GM23338 (cell line): Measurements from ENCODE around the gene IL18BP. TPM values are rescaled to one million over a fixed set of nuclear protein-coding genes. Genes with fewer than 3 reads are reported as not detected.

Experiments
- ATAC-seq: fragments of 200-7000 bp; cut with Tn5 transposase; 3 replicates; pipeline ENCODE4 v1.9.1; 2020
- DNase-seq: peaks from one replicate; pipeline ENCODE4 v3.0.0-alpha.2; 2015; ENCODE audit warnings: low spot score
- H2AFZ ChIP-seq: fragments of 200-600 bp; sonication (generic); 2 replicates; pipeline ENCODE4 v1.8.0; 2016; ENCODE audit warnings: antibody characterized with exemption, mild to moderate bottlenecking, moderate library complexity
- H3F3A ChIP-seq: fragments of 200-600 bp; sonication (generic); replicated peaks from 2 replicates; pipeline ENCODE4 v1.8.0; 2017; ENCODE audit warnings: antibody characterized with exemption, mixed run types, low read depth
- H3K27ac ChIP-seq: fragments of 200-600 bp; sonication (generic); 2 replicates; pipeline ENCODE4 v1.6.1; 2016; ENCODE audit warnings: low read depth
- H3K27me3 ChIP-seq: fragments of 200-600 bp; sonication (generic); 2 replicates; pipeline ENCODE4 v1.8.0; 2016; ENCODE audit warnings: mild to moderate bottlenecking, mixed run types, moderate library complexity; ENCODE audit not compliant: insufficient read depth
- H3K36me3 ChIP-seq: fragments of 200-600 bp; sonication (generic); 2 replicates; pipeline ENCODE4 v1.8.0; 2016; ENCODE audit warnings: mild to moderate bottlenecking; ENCODE audit not compliant: insufficient read depth
- H3K4me1 ChIP-seq: fragments of 200-600 bp; sonication (generic); 2 replicates; pipeline ENCODE4 v1.8.0; 2016; ENCODE audit warnings: mild to moderate bottlenecking, moderate library complexity; ENCODE audit not compliant: insufficient read depth
- H3K4me2 ChIP-seq: fragments of 200-600 bp; sonication (generic); 2 replicates; pipeline ENCODE4 v1.7.1; 2017; ENCODE audit warnings: mixed run types
- H3K4me3 ChIP-seq: fragments of 200-600 bp; sonication (generic); 2 replicates; pipeline ENCODE4 v1.6.1; 2016; ENCODE audit warnings: mixed run types
- H3K79me2 ChIP-seq: fragments of 200-600 bp; sonication (generic); replicated peaks from 2 replicates; pipeline ENCODE4 v1.8.0; 2017; ENCODE audit warnings: mild to moderate bottlenecking; ENCODE audit not compliant: insufficient read depth
- H3K9me2 ChIP-seq: fragments of 200-600 bp; sonication (generic); 2 replicates; pipeline ENCODE4 v1.8.0; 2017; ENCODE audit not compliant: insufficient read depth
- H4K20me1 ChIP-seq: fragments of 200-600 bp; sonication (generic); replicated peaks from 2 replicates; pipeline ENCODE4 v1.8.0; 2017; ENCODE audit warnings: mild to moderate bottlenecking; ENCODE audit not compliant: insufficient read depth
- H3K27ac Mint-ChIP-seq: 2 replicates; pipeline ENCODE4 v1.8.0; 2020; ENCODE audit warnings: inconsistent platforms, mild to moderate bottlenecking, moderate library complexity, mixed read lengths
- H3K27me3 Mint-ChIP-seq: 3 replicates; pipeline ENCODE4 v1.8.0; 2022; ENCODE audit warnings: low read depth, mild to moderate bottlenecking, moderate library complexity, mixed read lengths, inconsistent platforms; ENCODE audit not compliant: insufficient read depth, poor library complexity
- H3K36me3 Mint-ChIP-seq: 3 replicates; pipeline ENCODE4 v1.8.0; 2021; ENCODE audit warnings: low read depth, mild to moderate bottlenecking, inconsistent platforms, moderate library complexity, mixed read lengths
- H3K4me1 Mint-ChIP-seq: 3 replicates; pipeline ENCODE4 v1.8.0; 2020; ENCODE audit warnings: mild to moderate bottlenecking, inconsistent platforms, mixed read lengths
- H3K4me3 Mint-ChIP-seq: 3 replicates; pipeline ENCODE4 v1.8.0; 2021; ENCODE audit warnings: moderate library complexity, mild to moderate bottlenecking, inconsistent platforms, mixed read lengths
- H3K9me3 Mint-ChIP-seq: 3 replicates; pipeline ENCODE4 v1.8.0; 2020; ENCODE audit warnings: moderate library complexity, mild to moderate bottlenecking, inconsistent platforms, mixed read lengths
- CREB1 ChIP-seq: fragments of 250-450 bp; sonication (Bioruptor Pico); IDR thresholded peaks from 2 replicates; pipeline ENCODE4 v1.5.0; 2020; ENCODE audit warnings: low read depth, mild to moderate bottlenecking, moderate library complexity
- EZH2 ChIP-seq: fragments of 200-600 bp; sonication (generic); IDR thresholded peaks from one replicate; pipeline ENCODE4 v1.8.0; 2017; ENCODE audit warnings: antibody characterized with exemption, mild to moderate bottlenecking, low read depth; ENCODE audit not compliant: unreplicated experiment
- EZH2phosphoT487 ChIP-seq: fragments of 200-600 bp; sonication (generic); IDR thresholded peaks from one replicate; pipeline ENCODE4 v1.8.1; 2018; ENCODE audit warnings: antibody characterized with exemption; ENCODE audit not compliant: unreplicated experiment
- JUNB ChIP-seq: IDR thresholded peaks from one replicate; pipeline ENCODE4 v1.6.1; 2016; ENCODE audit warnings: antibody characterized with exemption; ENCODE audit not compliant: unreplicated experiment
- NANOG ChIP-seq: IDR thresholded peaks from 2 replicates; pipeline ENCODE4 v1.6.1; 2016; ENCODE audit warnings: antibody characterized with exemption, borderline replicate concordance
- POLR2AphosphoS5 ChIP-seq: IDR thresholded peaks from 2 replicates; pipeline ENCODE4 v1.6.1; 2016; ENCODE audit warnings: antibody characterized with exemption, low read depth
- STAT1 ChIP-seq: IDR thresholded peaks from one replicate; pipeline ENCODE4 v1.6.1; 2016; ENCODE audit warnings: antibody characterized with exemption; ENCODE audit not compliant: unreplicated experiment
- ZNF114 ChIP-seq: fragments of 250-450 bp; sonication (Bioruptor Pico); IDR thresholded peaks from 2 replicates; pipeline ENCODE4 v1.5.0; 2020; ENCODE audit warnings: mild to moderate bottlenecking, moderate library complexity
- ZNF331 ChIP-seq: fragments of 250-450 bp; sonication (Bioruptor Pico); IDR thresholded peaks from 2 replicates; pipeline ENCODE4 v1.5.0; 2020; ENCODE audit warnings: low read depth, mild to moderate bottlenecking, moderate library complexity
- polyA plus RNA-seq: library from polyadenylated mRNA; unstranded; fragments of >200 nt; fragmentation: Nextera tagmentation; extraction: Ambion mirVana; gene quantifications from 2 replicates; pipeline ENCODE4 v1.2.1, GENCODE V29; 2016
- total RNA-seq: library from RNA; depleted of rRNA; stranded (reverse); fragments of >200 nt; shearing (Covaris generic); gene quantifications from 2 replicates; pipeline ENCODE4 v1.2.3, GENCODE V29; 2014
- TF ChIP-seq, protein P1 (sequence below): fragments of 250-450 bp; sonication (Bioruptor Pico); IDR thresholded peaks from 2 replicates; pipeline ENCODE4 v1.5.0; 2020; ENCODE audit warnings: mild to moderate bottlenecking, moderate library complexity
- TF ChIP-seq, protein P2 (sequence below), 2 experiments: fragments of 200-600 bp in 1 of 2; sonication (generic) in 1 of 2; conservative IDR thresholded peaks; 2 replicates each; pipeline versions ENCODE4 v1.5.1 to v1.6.1; 2016 to 2017; ENCODE audit warnings: antibody characterized with exemption in 2 of 2, low read depth in 2 of 2, mild to moderate bottlenecking in 2 of 2, moderate library complexity in 1 of 2
- TF ChIP-seq, protein P3 (sequence below): IDR thresholded peaks from one replicate; pipeline ENCODE4 v1.6.1; 2018; ENCODE audit warnings: antibody characterized with exemption; ENCODE audit not compliant: unreplicated experiment
- TF ChIP-seq, protein P4 (sequence below): IDR thresholded peaks from 2 replicates; pipeline ENCODE4 v1.6.1; 2016; ENCODE audit warnings: antibody characterized with exemption

The IL18BP gene
- total and polyA plus RNA-seq, 2 experiments from 2014 or later: 3.8 to 11.2 TPM

DNA sequence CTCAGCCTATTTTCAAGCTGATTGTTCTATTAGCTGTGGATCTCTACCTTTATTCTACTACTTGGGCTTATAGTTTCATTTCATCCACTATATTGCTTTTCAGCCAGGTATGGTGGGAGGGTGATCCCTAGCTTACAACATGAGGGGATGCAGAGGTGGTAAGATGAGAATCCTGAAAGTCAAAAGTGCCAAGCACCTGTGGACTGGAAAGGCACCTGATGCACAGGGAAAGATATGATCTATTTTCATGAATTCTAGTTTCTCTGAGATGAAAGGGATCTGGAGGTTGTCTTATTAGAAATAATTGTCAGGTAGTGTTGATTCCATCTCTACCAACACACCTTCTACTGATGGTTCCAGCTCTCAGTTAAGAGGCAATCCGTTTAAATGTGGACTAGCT, 21.6 kb upstream of the IL18BP start:
- no peak overlapping the region for H3K4me2 ChIP-seq
- TF ChIP-seq, protein P1, sequence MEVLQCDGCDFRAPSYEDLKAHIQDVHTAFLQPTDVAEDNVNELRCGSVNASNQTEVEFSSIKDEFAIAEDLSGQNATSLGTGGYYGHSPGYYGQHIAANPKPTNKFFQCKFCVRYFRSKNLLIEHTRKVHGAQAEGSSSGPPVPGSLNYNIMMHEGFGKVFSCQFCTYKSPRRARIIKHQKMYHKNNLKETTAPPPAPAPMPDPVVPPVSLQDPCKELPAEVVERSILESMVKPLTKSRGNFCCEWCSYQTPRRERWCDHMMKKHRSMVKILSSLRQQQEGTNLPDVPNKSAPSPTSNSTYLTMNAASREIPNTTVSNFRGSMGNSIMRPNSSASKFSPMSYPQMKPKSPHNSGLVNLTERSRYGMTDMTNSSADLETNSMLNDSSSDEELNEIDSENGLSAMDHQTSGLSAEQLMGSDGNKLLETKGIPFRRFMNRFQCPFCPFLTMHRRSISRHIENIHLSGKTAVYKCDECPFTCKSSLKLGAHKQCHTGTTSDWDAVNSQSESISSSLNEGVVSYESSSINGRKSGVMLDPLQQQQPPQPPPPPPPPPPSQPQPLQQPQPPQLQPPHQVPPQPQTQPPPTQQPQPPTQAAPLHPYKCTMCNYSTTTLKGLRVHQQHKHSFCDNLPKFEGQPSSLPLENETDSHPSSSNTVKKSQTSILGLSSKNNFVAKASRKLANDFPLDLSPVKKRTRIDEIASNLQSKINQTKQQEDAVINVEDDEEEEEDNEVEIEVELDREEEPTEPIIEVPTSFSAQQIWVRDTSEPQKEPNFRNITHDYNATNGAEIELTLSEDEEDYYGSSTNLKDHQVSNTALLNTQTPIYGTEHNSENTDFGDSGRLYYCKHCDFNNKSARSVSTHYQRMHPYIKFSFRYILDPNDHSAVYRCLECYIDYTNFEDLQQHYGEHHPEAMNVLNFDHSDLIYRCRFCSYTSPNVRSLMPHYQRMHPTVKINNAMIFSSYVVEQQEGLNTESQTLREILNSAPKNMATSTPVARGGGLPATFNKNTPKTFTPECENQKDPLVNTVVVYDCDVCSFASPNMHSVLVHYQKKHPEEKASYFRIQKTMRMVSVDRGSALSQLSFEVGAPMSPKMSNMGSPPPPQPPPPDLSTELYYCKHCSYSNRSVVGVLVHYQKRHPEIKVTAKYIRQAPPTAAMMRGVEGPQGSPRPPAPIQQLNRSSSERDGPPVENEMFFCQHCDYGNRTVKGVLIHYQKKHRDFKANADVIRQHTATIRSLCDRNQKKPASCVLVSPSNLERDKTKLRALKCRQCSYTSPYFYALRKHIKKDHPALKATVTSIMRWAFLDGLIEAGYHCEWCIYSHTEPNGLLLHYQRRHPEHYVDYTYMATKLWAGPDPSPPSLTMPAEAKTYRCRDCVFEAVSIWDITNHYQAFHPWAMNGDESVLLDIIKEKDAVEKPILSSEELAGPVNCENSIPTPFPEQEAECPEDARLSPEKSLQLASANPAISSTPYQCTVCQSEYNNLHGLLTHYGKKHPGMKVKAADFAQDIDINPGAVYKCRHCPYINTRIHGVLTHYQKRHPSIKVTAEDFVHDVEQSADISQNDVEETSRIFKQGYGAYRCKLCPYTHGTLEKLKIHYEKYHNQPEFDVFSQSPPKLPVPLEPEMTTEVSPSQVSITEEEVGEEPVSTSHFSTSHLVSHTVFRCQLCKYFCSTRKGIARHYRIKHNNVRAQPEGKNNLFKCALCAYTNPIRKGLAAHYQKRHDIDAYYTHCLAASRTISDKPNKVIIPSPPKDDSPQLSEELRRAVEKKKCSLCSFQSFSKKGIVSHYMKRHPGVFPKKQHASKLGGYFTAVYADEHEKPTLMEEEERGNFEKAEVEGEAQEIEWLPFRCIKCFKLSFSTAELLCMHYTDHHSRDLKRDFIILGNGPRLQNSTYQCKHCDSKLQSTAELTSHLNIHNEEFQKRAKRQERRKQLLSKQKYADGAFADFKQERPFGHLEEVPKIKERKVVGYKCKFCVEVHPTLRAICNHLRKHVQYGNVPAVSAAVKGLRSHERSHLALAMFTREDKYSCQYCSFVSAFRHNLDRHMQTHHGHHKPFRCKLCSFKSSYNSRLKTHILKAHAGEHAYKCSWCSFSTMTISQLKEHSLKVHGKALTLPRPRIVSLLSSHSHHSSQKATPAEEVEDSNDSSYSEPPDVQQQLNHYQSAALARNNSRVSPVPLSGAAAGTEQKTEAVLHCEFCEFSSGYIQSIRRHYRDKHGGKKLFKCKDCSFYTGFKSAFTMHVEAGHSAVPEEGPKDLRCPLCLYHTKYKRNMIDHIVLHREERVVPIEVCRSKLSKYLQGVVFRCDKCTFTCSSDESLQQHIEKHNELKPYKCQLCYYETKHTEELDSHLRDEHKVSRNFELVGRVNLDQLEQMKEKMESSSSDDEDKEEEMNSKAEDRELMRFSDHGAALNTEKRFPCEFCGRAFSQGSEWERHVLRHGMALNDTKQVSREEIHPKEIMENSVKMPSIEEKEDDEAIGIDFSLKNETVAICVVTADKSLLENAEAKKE (CRISPR knock-in tag): no peak
- TF ChIP-seq JUNB: no peak
- TF ChIP-seq POLR2AphosphoS5: no peak
- TF ChIP-seq, protein P2, sequence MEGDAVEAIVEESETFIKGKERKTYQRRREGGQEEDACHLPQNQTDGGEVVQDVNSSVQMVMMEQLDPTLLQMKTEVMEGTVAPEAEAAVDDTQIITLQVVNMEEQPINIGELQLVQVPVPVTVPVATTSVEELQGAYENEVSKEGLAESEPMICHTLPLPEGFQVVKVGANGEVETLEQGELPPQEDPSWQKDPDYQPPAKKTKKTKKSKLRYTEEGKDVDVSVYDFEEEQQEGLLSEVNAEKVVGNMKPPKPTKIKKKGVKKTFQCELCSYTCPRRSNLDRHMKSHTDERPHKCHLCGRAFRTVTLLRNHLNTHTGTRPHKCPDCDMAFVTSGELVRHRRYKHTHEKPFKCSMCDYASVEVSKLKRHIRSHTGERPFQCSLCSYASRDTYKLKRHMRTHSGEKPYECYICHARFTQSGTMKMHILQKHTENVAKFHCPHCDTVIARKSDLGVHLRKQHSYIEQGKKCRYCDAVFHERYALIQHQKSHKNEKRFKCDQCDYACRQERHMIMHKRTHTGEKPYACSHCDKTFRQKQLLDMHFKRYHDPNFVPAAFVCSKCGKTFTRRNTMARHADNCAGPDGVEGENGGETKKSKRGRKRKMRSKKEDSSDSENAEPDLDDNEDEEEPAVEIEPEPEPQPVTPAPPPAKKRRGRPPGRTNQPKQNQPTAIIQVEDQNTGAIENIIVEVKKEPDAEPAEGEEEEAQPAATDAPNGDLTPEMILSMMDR (conservative IDR thresholded peaks at IDR 0.05; ENCODE audit: low read depth in 2 of 2): no peak
- no peak for TF ChIP-seq EZH2
- TF ChIP-seq NANOG: no peak
- TF ChIP-seq, protein P3, sequence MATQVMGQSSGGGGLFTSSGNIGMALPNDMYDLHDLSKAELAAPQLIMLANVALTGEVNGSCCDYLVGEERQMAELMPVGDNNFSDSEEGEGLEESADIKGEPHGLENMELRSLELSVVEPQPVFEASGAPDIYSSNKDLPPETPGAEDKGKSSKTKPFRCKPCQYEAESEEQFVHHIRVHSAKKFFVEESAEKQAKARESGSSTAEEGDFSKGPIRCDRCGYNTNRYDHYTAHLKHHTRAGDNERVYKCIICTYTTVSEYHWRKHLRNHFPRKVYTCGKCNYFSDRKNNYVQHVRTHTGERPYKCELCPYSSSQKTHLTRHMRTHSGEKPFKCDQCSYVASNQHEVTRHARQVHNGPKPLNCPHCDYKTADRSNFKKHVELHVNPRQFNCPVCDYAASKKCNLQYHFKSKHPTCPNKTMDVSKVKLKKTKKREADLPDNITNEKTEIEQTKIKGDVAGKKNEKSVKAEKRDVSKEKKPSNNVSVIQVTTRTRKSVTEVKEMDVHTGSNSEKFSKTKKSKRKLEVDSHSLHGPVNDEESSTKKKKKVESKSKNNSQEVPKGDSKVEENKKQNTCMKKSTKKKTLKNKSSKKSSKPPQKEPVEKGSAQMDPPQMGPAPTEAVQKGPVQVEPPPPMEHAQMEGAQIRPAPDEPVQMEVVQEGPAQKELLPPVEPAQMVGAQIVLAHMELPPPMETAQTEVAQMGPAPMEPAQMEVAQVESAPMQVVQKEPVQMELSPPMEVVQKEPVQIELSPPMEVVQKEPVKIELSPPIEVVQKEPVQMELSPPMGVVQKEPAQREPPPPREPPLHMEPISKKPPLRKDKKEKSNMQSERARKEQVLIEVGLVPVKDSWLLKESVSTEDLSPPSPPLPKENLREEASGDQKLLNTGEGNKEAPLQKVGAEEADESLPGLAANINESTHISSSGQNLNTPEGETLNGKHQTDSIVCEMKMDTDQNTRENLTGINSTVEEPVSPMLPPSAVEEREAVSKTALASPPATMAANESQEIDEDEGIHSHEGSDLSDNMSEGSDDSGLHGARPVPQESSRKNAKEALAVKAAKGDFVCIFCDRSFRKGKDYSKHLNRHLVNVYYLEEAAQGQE: no peak
- TF ChIP-seq STAT1: no peak
- no peak for TF ChIP-seq ZNF114 (CRISPR knock-in tag)
- TF ChIP-seq ZNF331 (CRISPR knock-in tag): no peak
- TF ChIP-seq CREB1 (CRISPR knock-in tag): no peak
- TF ChIP-seq EZH2phosphoT487: no peak
- TF ChIP-seq, protein P4, sequence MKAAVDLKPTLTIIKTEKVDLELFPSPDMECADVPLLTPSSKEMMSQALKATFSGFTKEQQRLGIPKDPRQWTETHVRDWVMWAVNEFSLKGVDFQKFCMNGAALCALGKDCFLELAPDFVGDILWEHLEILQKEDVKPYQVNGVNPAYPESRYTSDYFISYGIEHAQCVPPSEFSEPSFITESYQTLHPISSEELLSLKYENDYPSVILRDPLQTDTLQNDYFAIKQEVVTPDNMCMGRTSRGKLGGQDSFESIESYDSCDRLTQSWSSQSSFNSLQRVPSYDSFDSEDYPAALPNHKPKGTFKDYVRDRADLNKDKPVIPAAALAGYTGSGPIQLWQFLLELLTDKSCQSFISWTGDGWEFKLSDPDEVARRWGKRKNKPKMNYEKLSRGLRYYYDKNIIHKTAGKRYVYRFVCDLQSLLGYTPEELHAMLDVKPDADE: no peak
- peaks cover 18% of the 10 kb centered on the region for H4K20me1 ChIP-seq
- no peak overlapping the region for H2AFZ ChIP-seq
- no peaks in the 10 kb centered on the region; the same call in 2 of the 3 replicates for H3K4me1 Mint-ChIP-seq
- DNase-seq (no peak), ATAC-seq (no peak)
- no peaks in the 10 kb centered on the region for H3K27me3 ChIP-seq
- no peak overlapping the region for H3K4me3 ChIP-seq
- H3K4me1 ChIP-seq: no peaks in the 10 kb centered on the region
- no peaks in the 10 kb centered on the region for H3K9me3 Mint-ChIP-seq
- no peak overlapping the region for H3K27ac Mint-ChIP-seq
- H3F3A ChIP-seq: no peaks in the 10 kb centered on the region
- H3K9me2 ChIP-seq: no peaks in the 10 kb centered on the region
- peaks cover 15% of the 10 kb centered on the region for H3K79me2 ChIP-seq
- H3K27ac ChIP-seq: no peak overlapping the region
- peaks cover 2% of the 10 kb centered on the region for H3K27me3 Mint-ChIP-seq
- peaks cover 19% of the 10 kb centered on the region for H3K36me3 Mint-ChIP-seq
- no peak overlapping the region for H3K4me3 Mint-ChIP-seq
- H3K36me3 ChIP-seq: no peaks in the 10 kb centered on the region; the same call in 1 of the 2 replicates
